Activated CD4-positive, alpha-beta T cell treated with anti-CD3 and anti-CD28 coated beads for 4 hours (primary cell): Measurements from ENCODE around the gene APP.
"Not testable (repeated sequence)": the region's sequence is repeated elsewhere in the genome, so short reads cannot be mapped to it uniquely, and the experiment has no call there.

Experiments
- DNase-seq, 2 donors: peaks; one replicate each; pipeline ENCODE4 v3.0.0-alpha.2; 2020

The APP gene

DNA sequence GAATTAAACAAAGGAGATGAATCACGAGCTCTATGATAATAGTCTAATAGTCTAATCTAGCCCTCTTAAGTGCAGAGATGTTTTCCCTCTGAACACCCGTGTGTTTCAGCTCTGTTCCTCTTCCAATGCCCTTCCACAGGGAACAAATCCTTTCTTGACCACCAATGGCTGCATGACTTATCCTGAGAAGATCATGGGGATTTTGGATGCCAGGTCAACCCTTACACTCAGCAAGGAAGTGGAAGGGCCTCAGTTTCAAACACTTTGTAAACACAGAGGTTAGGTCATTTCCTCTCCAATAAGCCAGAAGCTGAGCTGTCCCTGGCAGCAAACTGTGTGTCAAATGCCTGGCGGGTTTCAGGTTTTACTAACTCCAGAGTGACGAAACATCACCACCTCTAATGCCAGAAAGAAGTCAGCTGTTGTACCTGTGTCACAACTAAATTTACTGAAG is 235.8 kb downstream of the APP start:
- DNase-seq, result no peak

DNA sequence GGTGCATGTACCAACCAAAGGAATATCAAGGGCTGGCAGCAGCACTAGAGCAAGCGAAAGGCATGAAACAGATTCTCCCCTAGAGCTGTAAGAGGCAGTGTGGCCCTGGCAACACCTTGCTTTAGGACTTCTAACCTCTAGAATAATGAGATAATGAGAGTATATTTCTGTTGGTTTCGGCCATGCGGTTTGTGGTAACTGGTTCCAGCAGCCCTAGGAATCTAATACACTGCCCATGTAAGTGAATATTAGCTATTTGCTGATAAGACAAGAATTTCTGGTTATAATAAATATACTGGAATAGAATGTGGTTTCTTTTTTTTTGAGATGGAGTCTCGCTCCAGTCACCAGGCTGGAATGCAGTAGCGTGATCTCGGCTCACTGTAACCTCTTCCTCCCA is 236.4 kb downstream of the APP start:
- no peak for DNase-seq

DNA sequence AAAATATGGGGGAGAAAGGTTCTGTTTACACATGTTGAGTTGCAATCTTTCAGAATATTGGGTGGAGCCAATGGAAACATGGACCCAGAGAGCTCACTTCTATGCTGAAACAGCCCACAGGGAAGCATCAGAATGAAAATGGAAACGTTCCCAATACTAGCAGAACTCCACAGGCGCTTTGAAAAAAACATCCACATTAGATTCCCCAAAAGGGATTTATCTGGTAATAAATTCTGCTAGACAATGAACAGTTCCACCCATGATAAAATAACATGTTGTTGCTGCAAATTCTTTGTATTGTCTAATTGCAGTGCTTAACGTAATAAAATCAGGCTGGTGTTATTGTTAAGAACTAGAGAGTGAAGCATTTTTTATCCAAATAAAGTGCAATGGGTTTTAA is 238.8 kb downstream of the APP start:
- DNase-seq, result no peak

DNA sequence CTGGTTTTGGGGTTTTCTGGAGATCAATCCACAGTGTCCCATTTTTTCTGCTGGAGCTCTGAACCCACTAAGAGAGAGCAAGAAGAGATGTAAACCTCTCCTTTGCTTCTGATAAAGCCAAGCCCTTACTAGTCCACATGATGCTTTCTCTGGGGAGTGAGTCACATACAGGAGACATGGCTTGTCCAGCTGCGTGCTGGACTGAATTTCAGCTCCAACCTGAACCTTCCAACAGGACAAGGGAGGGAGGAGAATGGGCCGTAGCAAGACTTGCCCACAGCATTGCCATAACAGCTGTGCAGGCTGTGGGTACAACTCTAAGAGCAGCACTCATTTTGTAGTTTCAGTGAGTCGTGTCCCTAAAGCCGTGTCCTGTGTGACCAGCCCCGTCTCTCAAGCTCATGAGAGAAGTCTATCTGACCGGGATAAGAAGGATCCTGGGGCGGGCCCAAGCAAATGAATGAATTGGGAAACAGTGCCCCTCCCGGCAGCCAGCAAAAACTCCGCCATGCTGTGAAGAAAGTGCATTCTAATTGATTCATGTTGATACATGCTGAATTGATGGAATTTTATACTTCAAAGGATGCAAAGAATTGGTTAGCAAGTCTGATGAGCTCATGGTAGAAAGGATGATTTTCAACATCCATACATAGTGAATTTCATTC is 240.6 kb downstream of the APP start:
- DNase-seq, result no peak

DNA sequence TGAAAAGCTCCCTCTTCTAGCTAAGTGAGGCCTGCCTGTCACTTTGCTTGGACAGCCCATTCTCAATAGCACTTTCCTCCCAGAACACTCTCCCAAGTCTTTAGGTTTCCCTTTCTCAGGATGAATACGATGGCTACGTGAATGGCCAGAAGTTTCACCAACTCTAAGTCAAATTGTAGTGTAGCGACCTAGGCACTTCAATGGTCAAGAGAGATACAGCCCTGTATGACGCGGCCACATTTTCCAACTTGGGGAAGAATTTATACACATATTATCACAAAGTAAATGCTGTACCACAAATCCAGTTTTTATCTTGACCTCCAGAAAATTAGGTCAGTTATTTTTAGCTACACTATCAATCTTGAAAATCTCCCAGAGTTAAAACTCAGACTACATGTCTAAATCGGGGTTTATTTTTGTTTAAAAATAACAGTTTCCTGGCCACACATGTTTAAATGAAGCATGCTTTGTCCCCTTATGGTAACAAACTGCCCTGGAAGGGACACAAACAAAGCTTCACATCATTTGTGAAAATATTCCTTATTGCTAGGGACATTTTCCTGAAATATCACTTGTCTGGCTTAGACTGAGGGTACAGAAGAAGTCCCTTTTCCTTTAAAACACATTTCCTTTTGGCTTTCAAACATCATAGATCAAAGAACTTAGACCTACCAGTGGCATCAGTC is 243.2 kb downstream of the APP start:
- no peak for DNase-seq

DNA sequence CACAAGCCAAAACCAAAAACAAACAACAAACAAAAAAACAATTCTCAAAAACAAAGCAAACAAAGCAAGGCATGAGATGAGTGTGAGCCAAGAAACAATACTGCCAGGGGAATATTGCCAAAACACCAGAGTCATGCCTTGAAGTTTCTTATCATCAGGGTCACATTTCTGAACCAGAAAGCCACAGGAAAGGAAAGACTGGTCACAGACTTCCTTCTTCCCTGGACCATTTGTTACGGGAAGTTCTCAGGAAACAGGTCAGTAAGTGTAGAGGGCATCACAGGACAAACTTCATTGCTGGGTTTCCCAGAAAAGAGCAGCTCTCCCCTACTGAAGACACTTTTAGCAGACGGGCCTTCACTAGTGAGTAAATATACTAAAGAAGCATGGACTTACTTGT is 244.6 kb downstream of the APP start:
- DNase-seq, result no peak

DNA sequence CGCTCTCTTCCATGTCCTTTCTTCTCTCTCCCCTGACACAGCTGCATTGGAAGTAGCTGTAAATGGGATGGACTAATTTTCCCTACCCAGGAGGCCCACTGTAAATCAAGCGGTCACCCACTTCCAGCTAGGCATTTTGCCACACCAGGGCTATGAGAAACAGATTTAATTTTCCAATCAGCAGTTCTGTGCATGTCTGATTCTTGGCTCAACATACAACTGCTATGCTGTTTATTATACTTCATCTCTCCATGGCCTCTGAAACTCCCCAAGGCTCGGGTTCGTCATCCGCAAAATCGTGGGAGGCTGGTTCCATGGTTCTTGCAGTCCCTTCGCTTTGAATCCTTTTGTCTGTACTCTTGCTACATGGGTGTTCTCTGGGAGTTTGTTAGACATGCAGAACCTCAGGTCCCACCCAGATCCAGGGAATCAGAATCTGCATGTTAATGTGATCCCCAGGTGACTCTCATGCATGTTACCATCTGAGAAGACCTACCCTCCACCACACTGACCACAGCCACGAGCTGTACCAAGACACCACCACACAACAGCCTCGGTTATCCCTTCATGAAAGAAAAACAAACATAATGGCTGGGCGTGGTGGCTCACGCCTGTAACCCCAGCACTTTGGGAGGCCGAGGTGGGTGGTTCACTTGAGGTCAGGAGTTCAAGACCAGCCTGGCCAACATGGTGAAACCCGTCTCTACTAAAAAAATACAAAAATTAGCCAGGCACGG is 245.3 kb downstream of the APP start:
- DNase-seq, result no peak

DNA sequence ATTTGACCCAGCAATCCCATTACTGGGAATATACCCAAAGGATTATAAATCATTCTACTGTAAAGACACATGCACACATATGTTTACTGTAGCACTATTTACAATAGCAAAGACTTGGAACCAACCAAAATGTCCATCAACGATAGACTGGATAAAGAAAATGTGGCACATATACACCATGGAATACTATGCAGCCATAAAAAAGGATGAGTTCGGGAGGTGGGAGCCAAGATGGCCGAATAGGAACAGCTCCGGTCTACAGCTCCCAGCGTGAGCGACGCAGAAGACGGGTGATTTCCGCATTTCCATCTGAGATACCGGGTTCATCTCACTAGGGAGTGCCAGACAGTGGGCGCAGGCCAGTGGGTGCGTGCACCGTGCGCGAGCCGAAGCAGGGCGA is 252.4 kb downstream of the APP start:
- not testable (repeated sequence) for DNase-seq

DNA sequence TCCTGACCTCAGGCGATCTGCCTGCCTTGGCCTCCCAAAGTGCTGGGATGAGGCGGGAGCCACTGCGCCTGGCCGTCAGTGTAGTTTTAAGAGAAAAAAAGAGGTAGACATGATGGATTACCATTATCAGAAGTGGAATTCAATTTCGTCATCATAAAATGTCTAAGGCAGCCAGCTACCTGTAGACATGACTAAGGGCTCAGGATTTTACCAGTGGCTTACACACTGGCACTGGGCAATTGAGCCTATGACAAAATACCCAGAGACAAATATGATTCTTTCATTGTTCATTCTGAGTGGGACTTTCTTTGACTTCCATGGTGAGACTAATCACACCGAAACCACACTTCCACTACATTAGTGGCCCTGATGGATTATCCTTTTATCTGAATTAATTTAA is 254.3 kb downstream of the APP start:
- no peak for DNase-seq

DNA sequence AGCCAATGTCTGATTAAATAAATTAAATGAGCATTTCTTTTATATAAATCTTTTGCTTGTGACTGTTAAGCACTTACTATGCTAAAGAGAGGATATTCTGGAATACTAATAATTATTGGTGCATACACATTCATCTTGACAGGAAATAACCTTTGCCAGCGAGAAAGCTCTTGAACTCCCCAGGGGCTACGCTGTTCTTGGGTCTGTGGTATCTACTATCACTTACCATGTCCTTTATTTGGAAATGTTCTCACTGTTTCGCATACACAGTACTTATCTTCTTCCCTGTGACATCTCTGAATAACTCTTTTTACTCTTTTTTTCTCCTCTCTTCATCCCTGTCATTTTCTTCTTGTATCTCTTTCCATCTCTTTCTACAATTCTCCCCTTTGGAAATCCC is 257.1 kb downstream of the APP start:
- DNase-seq, result no peak

DNA sequence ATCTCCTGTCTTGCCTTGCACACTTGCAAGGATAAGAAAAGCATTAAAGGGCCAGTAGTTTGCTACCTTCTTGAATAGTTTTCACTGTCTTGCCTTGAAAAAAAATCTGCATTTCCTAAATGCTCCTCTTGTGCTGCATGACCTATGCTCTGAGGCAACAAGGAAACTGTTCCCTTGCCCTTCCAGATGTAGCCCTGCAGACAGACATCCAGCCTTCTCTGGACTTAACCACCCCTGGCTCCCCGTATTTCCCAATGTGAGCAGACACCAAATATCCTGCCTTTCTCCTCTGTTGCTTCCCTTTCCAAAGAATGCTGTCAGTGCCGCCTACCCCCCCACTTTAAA is 258.2 kb downstream of the APP start:
- no peak for DNase-seq

DNA sequence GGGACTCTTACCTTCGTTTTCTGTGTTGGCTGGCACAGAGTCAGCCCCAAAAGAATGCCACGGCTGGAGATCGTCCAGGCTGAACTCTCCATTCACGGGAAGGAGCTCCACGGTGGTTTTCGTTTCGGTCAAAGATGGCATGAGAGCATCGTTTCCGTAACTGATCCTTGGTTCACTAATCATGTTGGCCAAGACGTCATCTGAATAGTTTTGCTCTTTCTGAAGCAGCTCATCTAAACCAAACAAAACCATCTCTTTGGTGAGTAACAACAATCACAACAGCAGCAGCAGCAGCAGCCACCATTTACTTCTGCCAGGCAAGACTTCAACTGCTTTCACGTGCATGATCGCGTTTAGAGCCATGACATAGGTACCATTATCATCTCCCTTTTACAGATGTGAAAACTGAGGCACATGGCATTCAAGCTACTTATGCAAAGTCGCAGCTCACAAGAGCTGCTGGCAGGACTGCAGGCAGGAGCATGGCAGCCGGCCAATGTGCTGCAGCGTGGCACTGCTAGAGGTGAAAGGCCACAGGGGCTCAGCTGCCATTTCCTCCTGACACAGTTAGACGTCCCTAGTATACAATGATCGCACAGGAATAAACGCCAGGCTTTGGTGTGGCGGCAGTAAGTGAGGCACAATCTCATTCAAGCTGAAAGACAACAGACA is 258.7 kb downstream of the APP start:
- DNase-seq, result no peak

DNA sequence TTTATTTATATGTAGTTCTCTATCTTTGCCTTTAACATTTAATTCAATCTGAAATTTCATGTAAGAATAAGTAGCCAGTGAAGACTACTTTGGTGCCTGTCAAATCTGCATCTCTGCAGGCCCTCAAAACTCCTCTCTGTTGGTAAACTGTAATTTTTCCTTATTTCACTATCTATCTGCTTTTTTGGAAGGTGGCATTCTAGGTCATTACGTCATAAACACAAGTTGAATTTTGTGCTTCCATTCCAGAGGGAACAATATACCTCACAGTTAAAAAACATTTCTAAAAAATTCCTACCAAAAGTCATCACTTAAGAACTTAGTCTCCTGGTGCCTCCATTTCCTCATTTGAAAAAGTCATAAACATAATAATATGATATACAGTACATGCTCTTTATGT is 259.8 kb downstream of the APP start:
- no peak for DNase-seq

DNA sequence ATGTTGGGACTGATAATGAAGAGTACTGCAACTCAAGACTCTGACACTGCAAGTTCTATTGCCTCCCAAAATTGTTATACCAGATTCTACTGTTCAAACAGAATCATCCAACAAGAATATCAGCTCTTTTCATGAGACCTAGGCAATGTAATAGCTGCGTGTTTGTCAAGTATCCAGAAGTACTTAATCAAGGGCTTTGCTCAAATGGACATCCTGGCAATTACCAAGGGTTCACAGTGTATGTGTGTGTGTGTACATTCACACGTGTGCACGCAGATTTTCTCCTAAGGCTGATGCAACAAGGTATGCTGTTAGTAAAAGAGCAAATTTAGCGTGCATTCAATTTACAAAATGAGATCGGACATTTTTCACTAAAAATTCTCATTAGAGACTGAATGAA is 261.2 kb downstream of the APP start:
- no peak for DNase-seq

DNA sequence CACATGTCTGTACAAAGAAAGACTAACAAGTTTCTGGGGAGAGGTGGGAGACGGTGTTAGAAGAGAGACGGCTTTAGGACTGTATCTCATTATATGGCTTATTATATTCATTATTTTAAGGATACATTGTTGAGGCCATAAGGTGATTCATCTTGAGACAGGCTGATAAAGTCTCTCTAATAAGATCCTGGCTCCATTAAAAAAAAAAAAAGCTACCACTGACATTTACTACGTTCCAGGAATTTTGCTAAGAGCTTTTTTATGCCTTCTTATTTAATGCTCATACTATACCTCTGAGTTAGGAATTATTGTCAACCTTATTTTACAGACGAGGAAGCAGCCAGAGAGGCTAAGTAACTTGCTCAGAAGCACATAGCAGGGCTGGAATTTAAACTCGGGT is 262.1 kb downstream of the APP start:
- no peak for DNase-seq

DNA sequence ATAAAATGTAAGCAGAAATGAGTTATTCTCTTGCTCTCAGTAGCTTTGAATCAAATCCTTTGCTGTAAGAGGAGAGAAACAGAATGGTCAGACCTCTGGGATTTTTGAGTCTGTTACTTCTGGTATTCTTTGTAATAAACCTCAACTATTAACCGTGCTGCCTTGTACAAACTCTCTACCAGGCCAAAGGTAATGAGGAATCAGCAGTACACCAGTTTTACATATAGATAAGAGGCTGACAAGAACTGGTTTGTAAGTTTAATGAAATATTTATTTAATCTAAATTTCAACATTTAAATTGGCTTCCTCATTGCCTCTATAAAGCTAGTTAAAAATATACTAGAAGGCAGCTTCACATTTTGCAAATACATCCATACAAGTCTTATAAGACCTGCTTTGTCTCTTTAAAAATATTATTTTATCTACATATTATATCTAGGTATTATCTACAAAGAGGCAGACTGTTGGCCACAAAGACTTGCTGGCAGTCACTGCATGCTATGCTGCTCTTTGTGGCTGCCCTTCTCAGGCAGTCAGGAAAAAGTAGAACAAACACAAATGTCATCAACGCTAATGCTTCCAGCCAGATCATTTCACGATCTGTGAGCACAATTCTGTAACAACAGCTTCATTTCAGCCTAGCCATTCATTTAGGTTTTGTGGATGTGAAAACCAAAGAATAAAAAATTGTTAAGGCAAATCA is 262.8 kb downstream of the APP start:
- DNase-seq, result no peak

DNA sequence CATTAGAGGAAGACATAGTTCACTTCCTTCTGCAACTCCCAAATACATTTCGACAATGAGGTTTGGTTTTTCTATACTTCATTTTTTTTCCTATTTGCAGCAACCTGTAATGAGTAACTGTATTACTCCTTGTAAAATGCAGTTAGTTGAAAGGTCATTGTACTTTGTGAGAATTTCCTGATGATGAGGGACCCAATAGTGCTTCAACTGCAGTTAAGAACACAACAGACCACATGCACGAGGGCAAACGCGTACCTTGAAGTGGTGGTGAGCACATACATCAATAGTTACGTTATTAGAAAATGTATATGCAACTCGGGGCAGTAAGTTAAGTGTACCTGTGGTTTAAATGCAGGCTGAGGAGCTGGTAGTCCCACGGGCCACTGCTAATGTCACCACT is 264.0 kb downstream of the APP start:
- DNase-seq, result no peak

DNA sequence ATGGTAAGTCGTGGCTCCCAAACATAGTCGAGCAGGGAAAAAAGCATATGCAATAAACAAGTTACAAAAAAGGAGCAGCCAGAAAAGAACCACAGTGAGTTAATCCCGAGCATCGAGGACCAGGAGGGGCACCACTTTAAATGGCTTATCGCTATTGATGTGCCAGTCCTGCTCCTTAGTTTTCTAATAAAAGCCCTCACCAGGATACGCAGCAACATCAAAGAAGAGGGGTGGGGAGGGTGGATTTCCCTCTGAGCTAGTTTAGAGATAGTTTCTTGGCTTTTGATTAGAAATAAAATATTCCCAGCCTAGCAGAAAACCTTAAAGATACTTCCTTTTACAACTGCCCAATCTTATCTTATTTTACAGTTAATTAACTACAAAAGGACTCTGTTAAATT is 265.4 kb downstream of the APP start:
- no peak for DNase-seq

DNA sequence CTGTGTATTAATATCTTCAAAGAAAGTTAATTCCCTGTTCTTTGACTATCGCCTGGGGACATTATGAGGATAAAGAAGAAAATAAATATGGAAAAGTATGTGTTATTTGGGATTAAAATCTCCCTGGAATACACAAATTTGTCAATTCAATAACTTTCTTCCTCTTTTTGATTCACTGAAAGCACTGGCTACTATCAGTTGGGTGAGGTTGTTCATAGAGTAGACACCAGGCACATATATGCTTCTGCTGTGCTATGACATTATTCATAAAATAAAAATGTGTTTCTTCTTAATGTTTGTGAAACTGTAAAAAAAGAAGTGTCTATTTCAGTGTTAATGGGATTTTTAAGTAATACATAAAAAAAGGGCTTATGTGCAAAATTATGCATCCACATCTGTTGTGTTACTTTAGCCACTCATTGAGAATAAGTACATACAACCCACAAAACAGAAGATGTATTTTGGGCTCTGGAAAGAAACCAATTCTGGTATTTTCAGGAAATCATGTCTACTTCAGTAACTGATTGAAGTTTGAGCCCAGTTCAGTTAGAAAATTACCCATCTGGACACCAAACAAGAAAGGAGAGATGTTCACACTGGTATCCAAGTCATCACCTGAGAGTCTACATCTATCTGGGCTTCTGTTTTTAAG is 266.4 kb downstream of the APP start:
- no peak for DNase-seq

DNA sequence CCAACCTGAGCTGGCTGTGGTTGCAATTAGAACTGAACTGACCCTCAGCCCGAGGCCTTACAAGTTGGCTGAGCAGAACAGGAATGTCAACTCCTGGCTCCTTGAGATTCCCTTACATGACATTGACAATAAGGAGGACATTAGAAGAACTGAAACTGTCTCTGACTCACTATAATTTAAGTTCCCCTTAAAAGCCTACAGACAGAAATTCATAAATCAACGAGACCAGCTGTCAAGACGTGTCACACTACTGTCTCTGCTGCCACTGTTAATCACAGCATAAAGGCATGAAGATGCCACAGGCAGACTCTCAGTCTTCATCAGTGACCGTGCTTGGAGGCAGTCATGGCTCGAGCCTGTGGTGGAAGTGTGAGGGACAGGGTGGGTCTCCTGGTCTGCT is 267.0 kb downstream of the APP start:
- DNase-seq, result no peak

DNA sequence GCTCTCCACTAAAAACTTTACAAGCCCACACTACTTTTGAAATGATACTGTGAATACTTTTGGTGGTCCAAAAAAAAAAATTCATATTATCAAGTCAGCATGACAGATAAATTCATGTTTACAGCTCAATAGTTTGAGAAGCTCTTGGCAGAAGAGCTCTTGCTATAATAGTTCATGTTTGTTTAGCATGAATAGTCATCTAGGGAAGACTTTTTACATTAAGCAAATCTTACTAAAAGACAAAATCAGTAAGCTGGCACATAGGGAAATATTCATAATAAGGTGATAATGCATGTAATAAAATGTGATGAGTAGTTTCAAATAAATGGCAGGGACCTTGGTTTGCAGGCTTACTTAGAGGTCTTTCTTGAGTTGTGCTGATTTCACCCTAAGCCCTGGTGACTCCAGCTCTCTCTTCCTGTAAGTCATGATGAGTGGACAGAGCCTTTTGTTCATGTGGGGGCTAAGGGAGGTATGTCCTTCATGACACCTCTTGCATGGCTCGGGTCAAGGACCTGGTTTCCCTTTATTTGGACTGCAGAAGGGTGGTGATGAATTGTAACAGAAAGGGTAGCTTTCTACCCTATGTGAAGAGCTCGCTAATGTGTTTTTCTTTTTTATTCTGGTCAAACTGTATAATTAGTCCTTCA is 269.1 kb downstream of the APP start:
- no peak for DNase-seq

DNA sequence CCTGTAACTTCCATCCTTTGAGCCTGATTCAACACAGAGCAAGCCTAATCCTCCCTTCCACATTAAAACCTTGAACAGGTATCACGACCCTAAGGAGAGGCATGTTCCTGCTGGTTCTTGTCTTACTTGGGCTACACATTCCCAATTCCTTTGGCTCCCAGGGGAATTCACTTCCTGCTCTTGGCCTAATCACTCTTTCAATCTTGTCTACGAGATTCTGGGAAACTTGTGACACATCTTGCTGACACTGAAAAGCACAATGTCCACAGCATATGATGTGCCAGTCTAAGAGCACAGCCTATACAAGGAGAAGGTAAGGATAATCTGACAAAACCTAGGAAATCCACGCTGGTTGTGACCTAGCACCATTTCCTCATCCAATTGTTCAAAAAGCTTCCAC is 271.9 kb downstream of the APP start:
- no peak for DNase-seq
